Spinal cord (tissue), 10 donors: ENCODE measurements around the gene SHISAL1. TPM values are rescaled to one million over a fixed set of nuclear protein-coding genes. Genes with fewer than 3 reads are reported as not detected.

Source experiments
- DNase-seq, 6 donors: peaks; one replicate each; pipeline versions ENCODE4 v3.0.0 to v3.0.0-alpha.2; 2013 to 2015; ENCODE audit warnings: low spot score in 6 of 6, low read depth in 4 of 6
- H3K27ac ChIP-seq: one replicate; pipeline ENCODE4 v1.5.1; 2013; ENCODE audit warnings: low read depth, low read length, control low read depth
- H3K27me3 ChIP-seq: one replicate; pipeline ENCODE4 v1.6.1; 2013; ENCODE audit warnings: low read length; ENCODE audit not compliant: control insufficient read depth, insufficient read depth
- H3K36me3 ChIP-seq: one replicate; pipeline ENCODE4 v1.6.1; 2013; ENCODE audit warnings: low read length; ENCODE audit not compliant: control insufficient read depth, insufficient read depth
- H3K4me1 ChIP-seq: one replicate; pipeline ENCODE4 v1.6.1; 2013; ENCODE audit warnings: low read length; ENCODE audit not compliant: control insufficient read depth, insufficient read depth
- H3K4me3 ChIP-seq: one replicate; pipeline ENCODE4 v1.5.1; 2013; ENCODE audit warnings: low read depth, low read length, control low read depth
- H3K9me3 ChIP-seq: one replicate; pipeline ENCODE4 v1.6.1; 2013; ENCODE audit warnings: low read length; ENCODE audit not compliant: control insufficient read depth, insufficient read depth
- WGBS: methylation state at CpG from one replicate; pipeline ENCODE4 v1.1.5; 2013; ENCODE audit warnings: missing lambda C conversion rate; ENCODE audit not compliant: insufficient coverage; 5-methylcytosine and 5-hydroxymethylcytosine counted together
- polyA plus RNA-seq, 2 donors: library from polyadenylated mRNA; unstranded; fragments of 120-200 nt; gene quantifications; one replicate each; pipeline ENCODE4 v1.2.1, GENCODE V29; 2013; ENCODE audit not compliant: insufficient read length in 2 of 2
- total RNA-seq, 2 donors: library from RNA; depleted of rRNA in 1 of 2; stranded (reverse); fragments of 120-200 nt in 1 of 2; fragments of >200 nt in 1 of 2; gene quantifications; one replicate each; pipeline versions ENCODE4 v1.2.3 to v1.2.4, GENCODE V29; 2013 to 2014
- donor health status: healthy.

The SHISAL1 gene
- total and polyA plus RNA-seq, 4 donors, result 8.2 to 17.0 (median 13.7) TPM

GRCh38 chr22:44231233-44231632 lies 81.5 kb downstream of the SHISAL1 start:
- no peaks in the 10 kb centered on the region for H3K4me1 ChIP-seq
- WGBS, result 88% methylated on average over 1 of the region's 4 CpGs
- H3K9me3 ChIP-seq, result peaks cover 2% of the 10 kb centered on the region
- no peaks in the 10 kb centered on the region for H3K36me3 ChIP-seq
- H3K27ac ChIP-seq, result no peak overlapping the region
- no peak overlapping the region for H3K4me3 ChIP-seq
- no peaks in the 10 kb centered on the region for H3K27me3 ChIP-seq
- DNase-seq, result no peak

- Histone ChIP-seq H3K27ac (no peak overlapping the region), H3K27me3 (no peaks in the 10 kb centered on the region), H3K36me3 (no peaks in the 10 kb centered on the region), H3K4me1 (no peaks in the 10 kb centered on the region), H3K4me3 (no peak overlapping the region), H3K9me3 (peaks cover 2% of the 10 kb centered on the region)
- WGBS, result no CpG with 5 or more reads among the region's 2 CpGs
- DNase-seq, result no peak
Observed at GRCh38 chr22:44229809-44230208, 82.9 kb downstream of the SHISAL1 start.

GRCh38 chr22:44229331-44229730 lies 83.4 kb downstream of the SHISAL1 start:
- Histone ChIP-seq H3K4me3 (no peak overlapping the region), H3K9me3 (peaks cover 2% of the 10 kb centered on the region), H3K27me3 (no peaks in the 10 kb centered on the region), H3K4me1 (no peaks in the 10 kb centered on the region), H3K27ac (no peak overlapping the region), H3K36me3 (no peaks in the 10 kb centered on the region)
- DNase-seq, result no peak
- 60% methylated on average over 1 of the region's 3 CpGs for WGBS

DNA sequence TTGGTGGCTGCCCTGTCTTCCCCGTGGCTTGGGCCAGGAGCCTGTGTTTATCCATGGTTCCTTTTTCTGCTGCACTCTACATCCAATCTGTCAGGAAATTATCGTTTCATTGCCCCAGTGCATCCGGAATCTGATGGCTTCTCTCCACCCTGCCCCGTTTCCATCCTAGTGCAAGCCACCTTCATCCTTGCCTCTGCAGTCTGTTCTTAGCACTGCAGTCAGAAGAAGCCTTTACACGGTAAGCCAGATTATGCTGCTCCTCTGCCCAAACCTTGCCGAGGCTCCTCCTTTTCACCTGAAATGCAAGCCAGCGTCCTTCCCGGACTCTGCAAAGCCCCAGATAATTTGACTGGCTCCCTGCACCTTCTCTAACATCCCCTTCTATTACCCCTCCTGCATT lies 86.9 kb downstream of the SHISAL1 start:
- no peaks in the 10 kb centered on the region for H3K36me3 ChIP-seq
- no peak for DNase-seq
- peaks cover 2% of the 10 kb centered on the region for H3K9me3 ChIP-seq
- H3K4me1 ChIP-seq, result no peaks in the 10 kb centered on the region
- WGBS, result 91% methylated on average over 8 of the region's 8 CpGs
- no peak overlapping the region for H3K4me3 ChIP-seq
- no peaks in the 10 kb centered on the region for H3K27me3 ChIP-seq
- H3K27ac ChIP-seq, result no peak overlapping the region

- WGBS, result 78% methylated on average over 11 of the region's 11 CpGs
- H3K36me3 ChIP-seq, result no peaks in the 10 kb centered on the region
- H3K4me1 ChIP-seq, result no peaks in the 10 kb centered on the region
- H3K27me3 ChIP-seq, result no peaks in the 10 kb centered on the region
- H3K27ac ChIP-seq, result no peak overlapping the region
- peaks cover 2% of the 10 kb centered on the region for H3K9me3 ChIP-seq
- H3K4me3 ChIP-seq, result no peak overlapping the region
- DNase-seq, result no peak
Observed at GRCh38 chr22:44225091-44225689, 87.6 kb downstream of the SHISAL1 start.

DNA sequence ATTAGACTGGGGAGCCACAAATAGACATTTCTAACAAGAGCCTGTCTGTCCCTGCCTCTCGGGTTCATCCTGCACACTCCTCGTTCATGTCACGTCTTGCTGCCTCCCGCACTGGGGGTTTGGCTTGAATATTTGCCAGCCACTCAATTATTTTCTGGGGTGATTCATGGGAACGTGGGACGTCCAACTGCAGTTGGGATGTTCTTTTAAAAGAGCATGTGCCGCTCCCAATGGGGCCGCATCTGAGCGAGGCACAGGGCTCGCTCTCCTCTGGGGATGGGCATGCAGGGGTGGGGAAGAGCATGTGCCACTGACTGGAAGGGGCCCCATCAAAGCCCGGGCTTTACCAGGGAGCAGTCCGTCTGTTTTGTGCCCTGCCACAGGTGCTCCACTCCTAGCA lies 88.6 kb downstream of the SHISAL1 start:
- H3K9me3 ChIP-seq, result peaks cover under 1% of the 10 kb centered on the region

DNA sequence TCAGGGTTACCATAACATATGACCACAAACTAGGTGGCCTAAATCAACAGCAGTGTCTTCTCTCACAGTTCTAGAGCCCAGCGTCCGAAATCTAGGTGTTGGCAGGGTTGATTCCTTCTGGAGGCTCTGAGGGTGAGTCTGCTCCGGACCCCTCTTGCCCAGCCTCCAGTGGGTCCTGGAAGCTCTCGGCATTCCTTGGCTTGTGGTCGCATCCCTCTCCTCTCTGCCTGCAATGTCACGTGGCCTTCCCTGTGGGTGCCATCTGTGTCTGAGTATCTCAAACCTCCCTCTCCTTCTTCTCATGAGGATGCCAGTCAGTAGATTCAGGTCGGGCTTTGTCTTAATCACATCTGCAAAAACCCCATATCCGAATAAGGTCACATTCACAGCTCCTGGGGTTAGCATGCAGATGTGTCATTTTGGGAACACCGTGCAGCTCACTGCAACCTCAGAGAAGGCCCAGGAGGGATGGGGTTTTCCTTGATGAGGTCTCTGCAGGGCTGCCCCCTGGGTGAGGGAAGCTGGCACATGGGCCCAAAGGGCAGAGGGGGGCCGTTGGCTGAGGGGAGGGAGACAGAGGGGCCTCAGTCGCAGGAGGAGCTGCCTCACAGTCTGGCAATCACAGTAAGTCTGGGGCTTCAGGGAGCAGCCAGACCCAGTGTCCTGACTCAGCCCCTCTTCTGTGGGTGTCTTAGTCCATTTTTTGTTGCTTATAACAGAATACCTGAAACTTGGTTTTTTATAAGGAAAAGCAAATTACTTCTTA lies 90.9 kb downstream of the SHISAL1 start:
- H3K4me1 ChIP-seq, result no peaks in the 10 kb centered on the region
- H3K4me3 ChIP-seq, result no peak overlapping the region
- no peaks in the 10 kb centered on the region for H3K27me3 ChIP-seq
- WGBS, result 95% methylated on average over 11 of the region's 11 CpGs
- no peaks in the 10 kb centered on the region for H3K36me3 ChIP-seq
- DNase-seq, result no peak
- no peak overlapping the region for H3K27ac ChIP-seq
- H3K9me3 ChIP-seq, result no peaks in the 10 kb centered on the region

More for the DNA sequence above, 88.6 kb downstream of the SHISAL1 start:
- 21% methylated on average over 5 of the region's 12 CpGs for WGBS
- peak in 2 of 6 donors; percentile 36 to 64 for DNase-seq
- no peaks in the 10 kb centered on the region for H3K27me3 ChIP-seq
- H3K27ac ChIP-seq, result no peak overlapping the region
- H3K4me1 ChIP-seq, result no peaks in the 10 kb centered on the region
- no peak overlapping the region for H3K4me3 ChIP-seq
- no peaks in the 10 kb centered on the region for H3K36me3 ChIP-seq

- no peaks in the 10 kb centered on the region for H3K9me3 ChIP-seq
- H3K4me1 ChIP-seq, result no peaks in the 10 kb centered on the region
- H3K27ac ChIP-seq, result no peak overlapping the region
- WGBS, result 77% methylated on average over 13 of the region's 23 CpGs
- no peaks in the 10 kb centered on the region for H3K36me3 ChIP-seq
- no peak overlapping the region for H3K4me3 ChIP-seq
- H3K27me3 ChIP-seq, result no peaks in the 10 kb centered on the region
- DNase-seq, result no peak
Observed at GRCh38 chr22:44220727-44221680, 91.7 kb downstream of the SHISAL1 start.

- DNase-seq, result no peak
- Histone ChIP-seq H3K9me3 (no peaks in the 10 kb centered on the region), H3K27me3 (no peaks in the 10 kb centered on the region), H3K4me1 (no peaks in the 10 kb centered on the region), H3K36me3 (no peaks in the 10 kb centered on the region), H3K4me3 (no peak overlapping the region), H3K27ac (no peak overlapping the region)
- 88% methylated on average over 12 of the region's 21 CpGs for WGBS
Observed at GRCh38 chr22:44219101-44219870, 93.5 kb downstream of the SHISAL1 start.
